Sigmoid colon (tissue), 4 donors: ENCODE results near the gene DUS1L.

Experiments
- EP300 ChIP-seq, 4 donors: sonication (generic); formaldehyde crosslinking; IDR thresholded peaks; one replicate each; pipeline ENCODE4 v1.6.1; 2017; ENCODE audit warnings: antibody characterized with exemption in 4 of 4
- POLR2A ChIP-seq, 2 donors: fragments of 450-650 bp; IDR thresholded peaks; one replicate each; pipeline ENCODE4 v1.6.1; 2016; ENCODE audit warnings: antibody characterized with exemption in 2 of 2, mild to moderate bottlenecking in 2 of 2, moderate library complexity in 2 of 2
- POLR2AphosphoS5 ChIP-seq, 4 donors: sonication (generic); formaldehyde crosslinking; IDR thresholded peaks; one replicate each; pipeline ENCODE4 v1.6.1; 2017; ENCODE audit warnings: antibody characterized with exemption in 4 of 4
- TF ChIP-seq, protein P1 (sequence below), 4 experiments: fragments of 450-650 bp in 3 of 4; fragments of 200-600 bp in 1 of 4; IDR thresholded peaks; one replicate each; pipeline ENCODE4 v1.5.1; 2016 to 2019; ENCODE audit warnings: antibody characterized with exemption in 4 of 4, mild to moderate bottlenecking in 3 of 4, moderate library complexity in 2 of 4

DNA sequence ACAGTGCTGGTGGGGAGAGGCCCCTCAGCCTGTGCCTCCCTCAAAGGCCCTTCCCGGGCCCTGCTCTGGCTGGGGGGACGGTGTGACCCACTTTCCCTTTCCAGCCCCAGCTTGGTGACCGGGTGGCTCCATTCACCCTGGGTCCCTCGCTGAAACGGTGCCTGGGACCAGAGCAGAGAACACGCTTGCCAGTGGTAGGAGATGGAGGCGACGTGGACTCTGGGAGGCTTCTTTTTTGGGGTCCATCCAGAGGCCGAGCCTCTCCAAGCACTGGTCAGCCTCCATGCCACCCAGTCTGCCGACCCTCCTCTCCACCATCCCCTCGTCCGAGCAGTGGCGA, 50.7 kb downstream of the DUS1L start:
- TF ChIP-seq, protein P1, sequence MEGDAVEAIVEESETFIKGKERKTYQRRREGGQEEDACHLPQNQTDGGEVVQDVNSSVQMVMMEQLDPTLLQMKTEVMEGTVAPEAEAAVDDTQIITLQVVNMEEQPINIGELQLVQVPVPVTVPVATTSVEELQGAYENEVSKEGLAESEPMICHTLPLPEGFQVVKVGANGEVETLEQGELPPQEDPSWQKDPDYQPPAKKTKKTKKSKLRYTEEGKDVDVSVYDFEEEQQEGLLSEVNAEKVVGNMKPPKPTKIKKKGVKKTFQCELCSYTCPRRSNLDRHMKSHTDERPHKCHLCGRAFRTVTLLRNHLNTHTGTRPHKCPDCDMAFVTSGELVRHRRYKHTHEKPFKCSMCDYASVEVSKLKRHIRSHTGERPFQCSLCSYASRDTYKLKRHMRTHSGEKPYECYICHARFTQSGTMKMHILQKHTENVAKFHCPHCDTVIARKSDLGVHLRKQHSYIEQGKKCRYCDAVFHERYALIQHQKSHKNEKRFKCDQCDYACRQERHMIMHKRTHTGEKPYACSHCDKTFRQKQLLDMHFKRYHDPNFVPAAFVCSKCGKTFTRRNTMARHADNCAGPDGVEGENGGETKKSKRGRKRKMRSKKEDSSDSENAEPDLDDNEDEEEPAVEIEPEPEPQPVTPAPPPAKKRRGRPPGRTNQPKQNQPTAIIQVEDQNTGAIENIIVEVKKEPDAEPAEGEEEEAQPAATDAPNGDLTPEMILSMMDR (IDR thresholded peaks at IDR 0.05) = no peak
- no peak for TF ChIP-seq POLR2A (IDR thresholded peaks at IDR 0.05)
- no peak for TF ChIP-seq POLR2AphosphoS5 (IDR thresholded peaks at IDR 0.05)
- no peak for TF ChIP-seq EP300 (IDR thresholded peaks at IDR 0.05)
